ENCODE measurements around the gene CCDC112. TPM values are rescaled to one million over a fixed set of nuclear protein-coding genes. Genes with fewer than 3 reads are reported as not detected.

The CCDC112 gene
- total RNA-seq, 4 donors from 2014 or later: 4.7 to 7.2 (median 4.8) TPM

- H3K36me3 ChIP-seq: no peaks in the 10 kb centered on the region
- no peaks in the 10 kb centered on the region for H3K4me1 ChIP-seq
- H3K4me3 ChIP-seq: no peak overlapping the region
- 0 to 3% methylated on average over 1 of the region's 1 CpG for WGBS, 2 donors
- no peaks in the 10 kb centered on the region for H3K27me3 ChIP-seq
- H3K9me3 ChIP-seq: no peaks in the 10 kb centered on the region
- TF ChIP-seq CTCF (IDR thresholded peaks at IDR 0.05): no peak
- TF ChIP-seq POLR2A (IDR thresholded peaks at IDR 0.05): no peak
- intact Hi-C loops (cut with DNase I): no loop called here
- no peak overlapping the region for H3K27ac ChIP-seq
- no peak for DNase-seq
These were observed 22.6 kb upstream of the CCDC112 start for GRCh38 chr5:115319007-115319406.

- 60 to 89% methylated on average over 1 of the region's 1 CpG for WGBS, 2 donors
These were observed 21.3 kb upstream of the CCDC112 start for GRCh38 chr5:115317736-115318135.

GRCh38 chr5:115317320-115317719 lies 20.9 kb upstream of the CCDC112 start:
- no peaks in the 10 kb centered on the region for H3K9me3 ChIP-seq
- TF ChIP-seq POLR2A (IDR thresholded peaks at IDR 0.05) (no peak), CTCF (IDR thresholded peaks at IDR 0.05) (no peak)
- intact Hi-C loops (cut with DNase I): no loop called here
- H3K4me1 ChIP-seq: no peaks in the 10 kb centered on the region
- H3K27ac ChIP-seq: no peak overlapping the region
- no peak overlapping the region for H3K4me3 ChIP-seq
- H3K27me3 ChIP-seq: peaks cover 0 to 4% (median 0%) of the 10 kb centered on the region in 4 donors
- no peaks in the 10 kb centered on the region for H3K36me3 ChIP-seq
- no peak for DNase-seq

More at GRCh38 chr5:115317736-115318135, 21.3 kb upstream of the CCDC112 start:
- no peak for DNase-seq
- H3K4me3 ChIP-seq: no peak overlapping the region
- no peaks in the 10 kb centered on the region for H3K4me1 ChIP-seq
- TF ChIP-seq POLR2A (IDR thresholded peaks at IDR 0.05) (no peak), CTCF (IDR thresholded peaks at IDR 0.05) (no peak)
- no peaks in the 10 kb centered on the region for H3K9me3 ChIP-seq
- no peak overlapping the region for H3K27ac ChIP-seq
- intact Hi-C loops (cut with DNase I): no loop called here
- peaks cover 0 to under 1% (median 0%) of the 10 kb centered on the region in 4 donors for H3K27me3 ChIP-seq
- H3K36me3 ChIP-seq: no peaks in the 10 kb centered on the region

- no peak for TF ChIP-seq CTCF (IDR thresholded peaks at IDR 0.05)
- TF ChIP-seq POLR2A (IDR thresholded peaks at IDR 0.05): no peak
- Histone ChIP-seq H3K36me3 (no peaks in the 10 kb centered on the region), H3K9me3 (no peaks in the 10 kb centered on the region), H3K27ac (no peak overlapping the region), H3K4me1 (no peaks in the 10 kb centered on the region), H3K27me3 (peaks cover 0 to 4% (median 0%) of the 10 kb centered on the region in 4 donors), H3K4me3 (no peak overlapping the region)
- intact Hi-C loops (cut with DNase I): no loop called here
- no peak for DNase-seq
- WGBS, 2 donors: 86 to 90% methylated on average over 3 of the region's 3 CpGs
These were observed 17.2 kb upstream of the CCDC112 start for GRCh38 chr5:115313632-115314031.

GRCh38 chr5:115313052-115313451 lies 16.6 kb upstream of the CCDC112 start:
- intact Hi-C loops (cut with DNase I): no loop called here
- H3K9me3 ChIP-seq: no peaks in the 10 kb centered on the region
- DNase-seq: no peak
- no peak overlapping the region for H3K27ac ChIP-seq
- no peaks in the 10 kb centered on the region for H3K36me3 ChIP-seq
- 69 to 70% methylated on average over 2 of the region's 2 CpGs for WGBS, 2 donors
- TF ChIP-seq POLR2A (IDR thresholded peaks at IDR 0.05) (no peak), CTCF (IDR thresholded peaks at IDR 0.05) (no peak)
- peaks cover 0 to 4% (median 0%) of the 10 kb centered on the region in 4 donors for H3K27me3 ChIP-seq
- H3K4me1 ChIP-seq: no peaks in the 10 kb centered on the region
- H3K4me3 ChIP-seq: no peak overlapping the region

Data from esophagus squamous epithelium (tissue), 5 donors.